Measurements from ENCODE around the gene LIMCH1. TPM values are rescaled to one million over a fixed set of nuclear protein-coding genes. Genes with fewer than 3 reads are reported as not detected.

The LIMCH1 gene
- total RNA-seq, 1 experiment from 2014 or later = 24.5 TPM

- DNase-seq (ENCODE audit: low spot score) = no peak
These were observed 9.3 kb upstream of the LIMCH1 start for GRCh38 chr4:41528512-41529205.

- no peak for DNase-seq (ENCODE audit: low spot score)
These were observed 7.2 kb upstream of the LIMCH1 start for GRCh38 chr4:41530741-41531140.

GRCh38 chr4:41532336-41532735 is 5.6 kb upstream of the LIMCH1 start:
- no peak for DNase-seq (ENCODE audit: low spot score)

GRCh38 chr4:41532882-41533281 is 5.1 kb upstream of the LIMCH1 start:
- no peak for DNase-seq (ENCODE audit: low spot score)

GRCh38 chr4:41533680-41534079 is 4.3 kb upstream of the LIMCH1 start:
- no peak for DNase-seq (ENCODE audit: low spot score)

- no peak for DNase-seq (ENCODE audit: low spot score)
These were observed 3.6 kb upstream of the LIMCH1 start for GRCh38 chr4:41534404-41534803.

GRCh38 chr4:41535911-41536371 is 2.0 kb upstream of the LIMCH1 start:
- DNase-seq (ENCODE audit: low spot score) = no peak

- DNase-seq (ENCODE audit: low spot score) = no peak
These were observed 566 bp upstream of the LIMCH1 start for GRCh38 chr4:41537292-41537890.

- no peak for DNase-seq (ENCODE audit: low spot score)
These were observed 1.0 kb downstream of the LIMCH1 start for GRCh38 chr4:41538887-41539498.

- no peak for DNase-seq (ENCODE audit: low spot score)
These were observed 1.8 kb downstream of the LIMCH1 start for GRCh38 chr4:41539711-41540110.

GRCh38 chr4:41540687-41541086 is 2.7 kb downstream of the LIMCH1 start:
- no peak for DNase-seq (ENCODE audit: low spot score)

GRCh38 chr4:41541687-41542094 is 3.7 kb downstream of the LIMCH1 start:
- no peak for DNase-seq (ENCODE audit: low spot score)

GRCh38 chr4:41542526-41543275 is 4.7 kb downstream of the LIMCH1 start:
- peak; percentile 72 for DNase-seq (ENCODE audit: low spot score)

GRCh38 chr4:41545238-41545637 is 7.3 kb downstream of the LIMCH1 start:
- no peak for DNase-seq (ENCODE audit: low spot score)

- no peak for DNase-seq (ENCODE audit: low spot score)
These were observed 8.7 kb downstream of the LIMCH1 start for GRCh38 chr4:41546638-41547037.

- DNase-seq (ENCODE audit: low spot score) = no peak
These were observed 10.4 kb downstream of the LIMCH1 start for GRCh38 chr4:41548305-41548880.

- no peak for DNase-seq (ENCODE audit: low spot score)
These were observed 11.5 kb downstream of the LIMCH1 start for GRCh38 chr4:41549478-41549877.

- DNase-seq (ENCODE audit: low spot score) = no peak
These were observed 12.4 kb downstream of the LIMCH1 start for GRCh38 chr4:41550308-41550707.

GRCh38 chr4:41551536-41551935 is 13.6 kb downstream of the LIMCH1 start:
- DNase-seq (ENCODE audit: low spot score) = no peak

- no peak for DNase-seq (ENCODE audit: low spot score)
These were observed 16.9 kb downstream of the LIMCH1 start for GRCh38 chr4:41554905-41555304.

- DNase-seq (ENCODE audit: low spot score) = no peak
These were observed 18.6 kb downstream of the LIMCH1 start for GRCh38 chr4:41556526-41556925.

- DNase-seq (ENCODE audit: low spot score) = no peak
These were observed 22.1 kb downstream of the LIMCH1 start for GRCh38 chr4:41559940-41560516.

All from H4 (cell line).